B cell (primary cell): ENCODE data around the gene LYPD8. TPM values are rescaled to one million over a fixed set of nuclear protein-coding genes. Genes with fewer than 3 reads are reported as not detected.

Experiments used
- ATAC-seq: fragments of 200-7000 bp; cut with Tn5 transposase; one replicate; pipeline ENCODE4 v1.10.0; 2021; ENCODE audit warnings: low read depth, mild to moderate bottlenecking, moderate number of reproducible peaks, moderate library complexity
- CTCF ChIA-PET: fragments of 350-600 bp; sonication (Branson Sonifier 250); formaldehyde crosslinking; loops from one replicate; lab custom pipeline; 2021; ENCODE audit warnings: antibody characterized with exemption, inconsistent platforms; lab: Charles Lee
- POLR2A ChIA-PET: fragments of 350-600 bp; sonication (Branson Sonifier 250); formaldehyde crosslinking; loops from one replicate; lab custom pipeline; 2021; ENCODE audit warnings: antibody characterized with exemption; lab: Charles Lee
- DNase-seq: peaks from one replicate; pipeline ENCODE4 v3.0.0; 2013
- H2AFZ ChIP-seq: 2 replicates; pipeline ENCODE4 v1.6.1; 2012; ENCODE audit warnings: mild to moderate bottlenecking, low read depth, low read length; ENCODE audit not compliant: insufficient read depth, poor library complexity, severe bottlenecking
- H3K27ac ChIP-seq, 2 donors: 1 replicate in 1 of 2; 2 replicates in 1 of 2; pipeline ENCODE4 v1.5.1; 2012 to 2013; ENCODE audit warnings: low read length in 2 of 2, mild to moderate bottlenecking in 2 of 2, moderate library complexity in 1 of 2
- H3K27me3 ChIP-seq, 4 experiments: fragments of 200-600 bp in 1 of 4; sonication (generic) in 1 of 4; replicated peaks in 1 of 4; 1 replicate in 2 of 4; 2 replicates in 2 of 4; pipeline versions ENCODE4 v1.6.1 to v1.7.0; 2013 to 2016; ENCODE audit warnings: low read length in 3 of 4, mild to moderate bottlenecking in 2 of 4, mixed read lengths in 1 of 4, moderate library complexity in 1 of 4; ENCODE audit not compliant: insufficient read depth in 4 of 4, control insufficient read depth in 3 of 4; ENCODE audit errors: control extremely low read depth in 1 of 4
- H3K36me3 ChIP-seq, 2 experiments: replicated peaks in 1 of 2; 1 replicate in 1 of 2; 2 replicates in 1 of 2; pipeline versions ENCODE4 v1.6.1 to v1.7.1; 2013; ENCODE audit warnings: low read length in 1 of 2; ENCODE audit not compliant: insufficient read depth in 2 of 2, control insufficient read depth in 1 of 2; ENCODE audit errors: control extremely low read depth in 1 of 2, extremely low read depth in 1 of 2
- H3K4me1 ChIP-seq, 2 donors: fragments of 200-600 bp in 1 of 2; sonication (generic) in 1 of 2; 1 replicate in 1 of 2; 2 replicates in 1 of 2; pipeline versions ENCODE4 v1.5.1 to v1.6.1; 2013 to 2017; ENCODE audit warnings: low read length in 2 of 2; ENCODE audit not compliant: control insufficient read depth in 2 of 2, insufficient read depth in 2 of 2
- H3K4me2 ChIP-seq: replicated peaks from 2 replicates; pipeline ENCODE3; 2012; ENCODE audit warnings: mild to moderate bottlenecking, low read depth, low read length; ENCODE audit not compliant: poor library complexity, severe bottlenecking
- H3K4me3 ChIP-seq, 5 experiments: fragments of 200-600 bp in 1 of 5; sonication (generic) in 1 of 5; 1 replicate in 3 of 5; 2 replicates in 2 of 5; pipeline versions ENCODE4 v1.5.1 to v1.7.0; 2011 to 2016; ENCODE audit warnings: low read length in 4 of 5, mild to moderate bottlenecking in 4 of 5, low read depth in 2 of 5, control low read depth in 1 of 5, moderate library complexity in 1 of 5; ENCODE audit not compliant: insufficient read depth in 1 of 5; ENCODE audit errors: control extremely low read depth in 1 of 5, extremely low read depth in 1 of 5
- H3K79me2 ChIP-seq: fragments of 200-600 bp; sonication (generic); one replicate; pipeline ENCODE4 v1.6.0; 2016; ENCODE audit warnings: low read length; ENCODE audit not compliant: control insufficient read depth, insufficient read depth
- H3K9ac ChIP-seq: fragments of 200-600 bp; sonication (generic); 2 replicates; pipeline ENCODE4 v1.6.1; 2017; ENCODE audit warnings: mild to moderate bottlenecking, low read length, moderate library complexity
- H3K9me3 ChIP-seq, 3 donors: one replicate each; pipeline versions ENCODE4 v1.6.1 to v1.7.1; 2013; ENCODE audit warnings: low read length in 2 of 3; ENCODE audit not compliant: control insufficient read depth in 2 of 3, insufficient read depth in 1 of 3; ENCODE audit errors: control extremely low read depth in 1 of 3
- H4K20me1 ChIP-seq: 2 replicates; pipeline ENCODE4 v1.6.0; 2012; ENCODE audit warnings: mild to moderate bottlenecking, low read length; ENCODE audit not compliant: insufficient read depth, control insufficient read depth, poor library complexity, severe bottlenecking
- H3K27ac Mint-ChIP-seq: one replicate; pipeline ENCODE4 v1.8.0; 2021; ENCODE audit warnings: mixed read lengths
- H3K27me3 Mint-ChIP-seq: one replicate; pipeline ENCODE4 v1.8.0; 2021; ENCODE audit warnings: mixed read lengths
- H3K4me1 Mint-ChIP-seq: one replicate; pipeline ENCODE4 v1.8.0; 2021; ENCODE audit warnings: mixed read lengths
- H3K4me3 Mint-ChIP-seq: one replicate; pipeline ENCODE4 v1.8.0; 2021; ENCODE audit warnings: mixed read lengths
- H3K9me3 Mint-ChIP-seq: one replicate; pipeline ENCODE4 v1.8.0; 2022; ENCODE audit warnings: mixed read lengths; ENCODE audit not compliant: insufficient read depth
- CTCF ChIP-seq: fragments of 200-600 bp; IDR thresholded peaks from one replicate; pipeline ENCODE4 v1.8.0; 2022; ENCODE audit warnings: antibody characterized with exemption, mild to moderate bottlenecking
- EZH2 ChIP-seq: IDR thresholded peaks from 2 replicates; pipeline ENCODE4 v1.6.1; 2012; ENCODE audit warnings: borderline replicate concordance, low read depth, mild to moderate bottlenecking, moderate library complexity, low read length; ENCODE audit not compliant: insufficient read depth, poor library complexity, severe bottlenecking
- WGBS: methylation state at CpG from one replicate; pipeline ENCODE4 v1.1.5; 2013; ENCODE audit warnings: missing lambda C conversion rate; ENCODE audit not compliant: insufficient coverage; 5-methylcytosine and 5-hydroxymethylcytosine counted together
- intact Hi-C: fragments of 100-400 bp; cut with micrococcal nuclease; formaldehyde crosslinking; loops from one replicate; pipeline ENCODE4 v1.10.0; 2022
- polyA plus RNA-seq: library from polyadenylated mRNA; depleted of rRNA; stranded (reverse); fragments of >200 nt; gene quantifications from 2 replicates; pipeline ENCODE4 v1.2.3, GENCODE V29; 2012
- total RNA-seq, 2 donors: library from RNA; stranded (reverse); fragments of 120-200 nt in 1 of 2; gene quantifications; 1 replicate in 1 of 2; 2 replicates in 1 of 2; pipeline versions ENCODE4 v1.2.3 to v1.2.4, GENCODE V29; 2013 to 2022

The LYPD8 gene
- total and polyA plus RNA-seq, 2 donors (not counting 1 experiment from before 2014, with no cell fraction given): 0.10 TPM; not detected in 1

- DNase-seq: no peak
- H3K4me3 Mint-ChIP-seq: no peak overlapping the region
- intact Hi-C loops: no loop called here
- H3K27me3 Mint-ChIP-seq: no peaks in the 10 kb centered on the region
- no peak overlapping the region for H3K4me3 ChIP-seq
- H3K9me3 ChIP-seq: no peaks in the 10 kb centered on the region
- ATAC-seq: no peak
- POLR2A ChIA-PET: no interaction called here
- H2AFZ ChIP-seq: no peak overlapping the region
- H3K4me2 ChIP-seq: no peak overlapping the region
- peaks cover 0 to 3% of the 10 kb centered on the region in 2 donors for H3K4me1 ChIP-seq
- no peaks in the 10 kb centered on the region for H3K36me3 ChIP-seq
- no peak overlapping the region for H3K27ac ChIP-seq
- H4K20me1 ChIP-seq: no peaks in the 10 kb centered on the region
- no peaks in the 10 kb centered on the region for H3K79me2 ChIP-seq
- CTCF ChIA-PET: no interaction called here
- H3K9ac ChIP-seq: no peak overlapping the region
- peaks cover 4% of the 10 kb centered on the region for H3K4me1 Mint-ChIP-seq
- no peak overlapping the region for H3K27ac Mint-ChIP-seq
- H3K9me3 Mint-ChIP-seq: no peaks in the 10 kb centered on the region
- TF ChIP-seq CTCF (no peak), EZH2 (no peak)
- 96% methylated on average over 5 of the region's 5 CpGs for WGBS
- H3K27me3 ChIP-seq: peaks cover 0 to 2% (median 0%) of the 10 kb centered on the region in 4 experiments
Observed at GRCh38 chr1:248756636-248757035, 1.1 kb upstream of the LYPD8 start.

- H3K27ac Mint-ChIP-seq: no peak overlapping the region
- H3K4me3 Mint-ChIP-seq: no peak overlapping the region
- Histone ChIP-seq H3K9ac (no peak overlapping the region), H3K36me3 (no peaks in the 10 kb centered on the region), H3K4me1 (peaks cover 0 to 8% of the 10 kb centered on the region in 2 donors), H3K4me2 (no peak overlapping the region), H3K9me3 (no peaks in the 10 kb centered on the region), H2AFZ (no peak overlapping the region), H3K27me3 (peaks cover 0 to 2% (median 0%) of the 10 kb centered on the region in 4 experiments), H3K4me3 (no peak overlapping the region), H3K27ac (no peak overlapping the region), H4K20me1 (no peaks in the 10 kb centered on the region), H3K79me2 (no peaks in the 10 kb centered on the region)
- peaks cover 9% of the 10 kb centered on the region for H3K4me1 Mint-ChIP-seq
- no peak for TF ChIP-seq CTCF
- no peak for TF ChIP-seq EZH2
- no peaks in the 10 kb centered on the region for H3K9me3 Mint-ChIP-seq
- 89% methylated on average over 4 of the region's 4 CpGs for WGBS
- CTCF ChIA-PET: interaction anchor here (1.0 kb wide), 1 partner anchor 50 kb away, joined by 4 read pairs; no protein-coding TSS in a partner anchor
- DNase-seq: no peak
- intact Hi-C loops: no loop called here
- no peak for ATAC-seq
- POLR2A ChIA-PET: no interaction called here
- H3K27me3 Mint-ChIP-seq: no peaks in the 10 kb centered on the region
Observed at GRCh38 chr1:248756151-248756550, 592 bp upstream of the LYPD8 start.
